Esophagus squamous epithelium (tissue), 5 donors: ENCODE data around the gene XRCC6. TPM values are rescaled to one million over a fixed set of nuclear protein-coding genes. Genes with fewer than 3 reads are reported as not detected.
"Not testable (repeated sequence)": the region's sequence is repeated elsewhere in the genome, so short reads cannot be mapped to it uniquely, and the experiment has no call there.

Experiments
- DNase-seq: peaks from one replicate; lab custom pipeline; 2025; lab: John Stamatoyannopoulos, UW
- H3K27ac ChIP-seq, 4 donors: fragments of 200-600 bp; sonication (generic); one replicate each; pipeline ENCODE4 v1.5.1; 2016 to 2019; ENCODE audit warnings: mild to moderate bottlenecking in 1 of 4
- H3K27me3 ChIP-seq, 4 donors: fragments of 200-600 bp; sonication (generic); 1 replicate in 3 of 4; 2 replicates in 1 of 4; pipeline versions ENCODE4 v1.5.1 to v1.6.0; 2017 to 2021; ENCODE audit warnings: antibody characterized with exemption in 1 of 4
- H3K36me3 ChIP-seq, 3 donors: fragments of 200-600 bp; sonication (generic); one replicate each; pipeline ENCODE4 v1.5.1; 2016 to 2019
- H3K4me1 ChIP-seq, 3 donors: fragments of 200-600 bp; sonication (generic); one replicate each; pipeline ENCODE4 v1.5.1; 2017 to 2019
- H3K4me3 ChIP-seq, 4 donors: fragments of 200-600 bp; sonication (generic); 1 replicate in 3 of 4; 2 replicates in 1 of 4; pipeline ENCODE4 v1.5.1; 2016 to 2019; ENCODE audit warnings: mild to moderate bottlenecking in 2 of 4, moderate library complexity in 1 of 4
- H3K9me3 ChIP-seq, 3 donors: fragments of 200-600 bp; sonication (generic); one replicate each; pipeline ENCODE4 v1.5.1; 2016 to 2019
- POLR2A ChIP-seq, 4 donors: fragments of 450-650 bp; IDR thresholded peaks; one replicate each; pipeline ENCODE4 v1.6.1; 2017; ENCODE audit warnings: antibody characterized with exemption in 4 of 4, mild to moderate bottlenecking in 4 of 4, moderate library complexity in 3 of 4
- WGBS, 2 donors: methylation state at CpG; one replicate each; pipeline ENCODE4 v1.1.5; 2018; 5-methylcytosine and 5-hydroxymethylcytosine counted together
- intact Hi-C: fragments of 100-400 bp; cut with DNase I; formaldehyde crosslinking; loops from one replicate; pipeline ENCODE4 v1.15.0; 2022
- total RNA-seq, 4 donors: library from RNA; depleted of rRNA; stranded (reverse); fragments of >200 nt; gene quantifications; one replicate each; pipeline ENCODE4 v1.1.0, GENCODE V29; 2016
- TF ChIP-seq, protein P1 (sequence below), 6 experiments: fragments of 450-650 bp in 4 of 6; fragments of 200-600 bp in 2 of 6; sonication (generic) in 2 of 6; IDR thresholded peaks; one replicate each; pipeline ENCODE4 v1.5.1; 2016 to 2019; ENCODE audit warnings: antibody characterized with exemption in 6 of 6, mild to moderate bottlenecking in 4 of 6, moderate library complexity in 4 of 6
- donor health status: DM: yes; HTN: yes; CAD: no.

XRCC6 gene
- total RNA-seq, 4 donors from 2014 or later, result 161 to 295 (median 222) TPM

DNA sequence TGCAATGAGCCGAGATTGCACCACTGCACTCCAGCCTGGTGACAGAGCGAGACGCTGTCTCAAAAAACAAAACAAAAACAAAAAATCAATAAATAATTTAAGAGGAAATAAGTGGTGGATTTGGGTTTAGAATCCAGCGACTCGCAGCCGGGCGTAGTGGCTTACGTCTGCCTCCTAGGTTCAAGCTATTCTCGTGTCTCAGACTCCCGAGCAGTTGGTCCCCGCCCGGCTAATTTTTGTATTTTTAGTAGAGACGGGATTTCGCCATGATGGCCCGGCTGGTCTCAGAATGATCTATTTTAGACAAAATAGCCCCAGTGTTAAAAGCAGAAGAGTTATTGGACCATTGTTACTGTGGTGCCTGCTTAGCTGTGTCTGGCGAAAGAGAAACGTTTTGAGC lies 37.8 kb downstream of the XRCC6 start:
- no peak overlapping the region for H3K27ac ChIP-seq
- no peak overlapping the region for H3K4me3 ChIP-seq
- no peaks in the 10 kb centered on the region for H3K27me3 ChIP-seq
- H3K9me3 ChIP-seq, result no peaks in the 10 kb centered on the region
- intact Hi-C loops, result no loop called here
- peaks cover 42 to 100% (median 92%) of the 10 kb centered on the region in 3 donors for H3K36me3 ChIP-seq
- TF ChIP-seq, protein P1, sequence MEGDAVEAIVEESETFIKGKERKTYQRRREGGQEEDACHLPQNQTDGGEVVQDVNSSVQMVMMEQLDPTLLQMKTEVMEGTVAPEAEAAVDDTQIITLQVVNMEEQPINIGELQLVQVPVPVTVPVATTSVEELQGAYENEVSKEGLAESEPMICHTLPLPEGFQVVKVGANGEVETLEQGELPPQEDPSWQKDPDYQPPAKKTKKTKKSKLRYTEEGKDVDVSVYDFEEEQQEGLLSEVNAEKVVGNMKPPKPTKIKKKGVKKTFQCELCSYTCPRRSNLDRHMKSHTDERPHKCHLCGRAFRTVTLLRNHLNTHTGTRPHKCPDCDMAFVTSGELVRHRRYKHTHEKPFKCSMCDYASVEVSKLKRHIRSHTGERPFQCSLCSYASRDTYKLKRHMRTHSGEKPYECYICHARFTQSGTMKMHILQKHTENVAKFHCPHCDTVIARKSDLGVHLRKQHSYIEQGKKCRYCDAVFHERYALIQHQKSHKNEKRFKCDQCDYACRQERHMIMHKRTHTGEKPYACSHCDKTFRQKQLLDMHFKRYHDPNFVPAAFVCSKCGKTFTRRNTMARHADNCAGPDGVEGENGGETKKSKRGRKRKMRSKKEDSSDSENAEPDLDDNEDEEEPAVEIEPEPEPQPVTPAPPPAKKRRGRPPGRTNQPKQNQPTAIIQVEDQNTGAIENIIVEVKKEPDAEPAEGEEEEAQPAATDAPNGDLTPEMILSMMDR (IDR thresholded peaks at IDR 0.05), result no peak
- no peak for TF ChIP-seq POLR2A (IDR thresholded peaks at IDR 0.05)
- DNase-seq, result no peak
- 88 to 93% methylated on average over 17 of the region's 17 CpGs for WGBS, 2 donors
- no peaks in the 10 kb centered on the region for H3K4me1 ChIP-seq

DNA sequence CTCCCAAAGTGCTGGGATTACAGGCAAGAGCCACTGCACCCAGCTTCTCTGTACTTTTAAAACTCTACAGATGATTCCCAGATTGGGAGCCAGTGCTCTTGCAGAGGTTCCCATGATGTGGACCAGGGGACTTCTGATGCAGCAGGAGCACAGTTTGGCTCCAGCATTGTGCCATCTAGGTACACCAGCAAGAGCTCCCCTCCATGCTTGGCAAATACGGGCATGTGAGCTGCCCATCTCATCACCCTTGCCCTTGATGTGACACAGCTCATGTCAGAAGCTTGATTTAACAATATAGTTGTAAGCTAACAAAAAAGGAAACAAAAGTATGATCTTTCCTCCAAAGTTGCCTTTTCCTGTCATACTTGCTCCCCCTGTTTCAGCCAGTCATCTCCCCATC lies 38.8 kb downstream of the XRCC6 start:
- no peaks in the 10 kb centered on the region for H3K27me3 ChIP-seq
- intact Hi-C loops, result no loop called here
- WGBS, 2 donors, result 83 to 100% methylated on average over 1 of the region's 1 CpG
- no peak for DNase-seq
- no peaks in the 10 kb centered on the region for H3K9me3 ChIP-seq
- no peak overlapping the region for H3K27ac ChIP-seq
- peaks cover 32 to 100% (median 92%) of the 10 kb centered on the region in 3 donors for H3K36me3 ChIP-seq
- no peak for TF ChIP-seq POLR2A (IDR thresholded peaks at IDR 0.05)
- TF ChIP-seq, protein P1 (IDR thresholded peaks at IDR 0.05), result no peak
- no peaks in the 10 kb centered on the region for H3K4me1 ChIP-seq
- H3K4me3 ChIP-seq, result no peak overlapping the region

DNA sequence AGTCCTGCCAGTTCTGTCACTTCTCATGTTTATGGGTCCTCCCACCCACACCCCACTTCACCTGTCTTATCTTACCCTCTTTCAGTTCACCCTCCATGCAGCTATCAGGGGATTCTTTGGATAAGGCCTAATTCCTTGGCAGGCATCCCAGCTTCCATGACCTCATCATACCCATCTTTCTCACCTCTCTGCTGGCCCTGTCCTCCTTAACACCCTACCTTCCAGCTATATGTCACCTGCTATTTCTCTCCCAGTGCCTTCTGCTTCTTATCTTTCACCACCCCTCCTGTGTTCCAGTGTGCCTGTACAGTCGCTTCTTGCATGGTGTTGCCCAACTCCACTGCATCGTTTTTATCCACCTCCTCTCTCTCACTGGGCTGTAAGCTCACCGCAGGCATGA lies 39.3 kb downstream of the XRCC6 start:
- DNase-seq, result no peak
- WGBS, 2 donors, result 85 to 89% methylated on average over 3 of the region's 3 CpGs
- Histone ChIP-seq H3K4me3 (no peak overlapping the region), H3K36me3 (peaks cover 32 to 100% (median 88%) of the 10 kb centered on the region in 3 donors), H3K27ac (no peak overlapping the region), H3K4me1 (no peaks in the 10 kb centered on the region), H3K27me3 (no peaks in the 10 kb centered on the region), H3K9me3 (no peaks in the 10 kb centered on the region)
- intact Hi-C loops, result no loop called here
- no peak for TF ChIP-seq POLR2A (IDR thresholded peaks at IDR 0.05)
- TF ChIP-seq, protein P1 (IDR thresholded peaks at IDR 0.05), result no peak

DNA sequence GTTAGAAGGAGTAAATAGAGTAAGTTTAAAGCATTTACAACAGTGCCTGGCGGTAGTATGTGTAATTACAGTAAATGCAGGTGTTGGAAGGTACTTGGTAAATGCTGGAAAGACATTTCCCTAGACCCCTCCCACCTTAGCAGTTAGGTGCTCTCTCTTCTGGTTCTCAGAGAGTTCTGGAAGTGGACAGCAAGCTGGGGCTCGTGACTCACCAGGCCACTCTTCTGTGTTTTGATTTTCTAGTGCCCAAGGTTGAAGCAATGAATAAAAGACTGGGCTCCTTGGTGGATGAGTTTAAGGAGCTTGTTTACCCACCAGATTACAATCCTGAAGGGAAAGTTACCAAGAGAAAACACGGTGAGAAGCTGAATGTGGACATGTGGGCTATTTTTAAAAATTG lies 40.0 kb downstream of the XRCC6 start:
- intact Hi-C loops, result no loop called here
- Histone ChIP-seq H3K27ac (no peak overlapping the region), H3K4me3 (no peak overlapping the region), H3K36me3 (peaks cover 32 to 96% (median 82%) of the 10 kb centered on the region in 3 donors), H3K27me3 (no peaks in the 10 kb centered on the region), H3K9me3 (no peaks in the 10 kb centered on the region), H3K4me1 (no peaks in the 10 kb centered on the region)
- 82 to 94% methylated on average over 3 of the region's 3 CpGs for WGBS, 2 donors
- TF ChIP-seq, protein P1 (IDR thresholded peaks at IDR 0.05), result no peak
- no peak for TF ChIP-seq POLR2A (IDR thresholded peaks at IDR 0.05)
- no peak for DNase-seq

DNA sequence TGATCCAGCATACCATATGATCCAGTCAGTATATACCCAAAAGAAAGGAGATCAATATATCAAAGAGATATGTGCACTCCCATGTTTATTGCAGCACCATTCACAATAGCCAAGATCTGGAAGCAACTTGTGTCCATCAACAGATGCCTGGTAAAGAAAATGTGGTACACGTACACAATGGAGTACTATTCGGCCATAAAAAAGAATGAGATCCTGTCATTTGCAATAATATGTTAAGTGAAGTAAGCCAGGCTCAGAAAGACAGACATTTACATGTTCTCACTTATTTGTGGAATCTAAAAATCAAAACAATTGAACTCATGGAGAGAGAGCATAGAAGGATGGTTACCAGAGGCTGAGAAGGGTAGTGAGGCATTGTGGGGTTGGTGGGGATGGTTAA lies 40.6 kb downstream of the XRCC6 start:
- H3K27ac ChIP-seq, result no peak overlapping the region
- WGBS, 2 donors, result 92 to 96% methylated on average over 2 of the region's 2 CpGs
- H3K4me3 ChIP-seq, result no peak overlapping the region
- TF ChIP-seq POLR2A (IDR thresholded peaks at IDR 0.05), result no peak
- TF ChIP-seq, protein P1 (IDR thresholded peaks at IDR 0.05), result no peak
- H3K4me1 ChIP-seq, result peaks cover 0 to 6% (median 4%) of the 10 kb centered on the region in 3 donors
- intact Hi-C loops, result no loop called here
- no peak for DNase-seq
- no peaks in the 10 kb centered on the region for H3K9me3 ChIP-seq
- no peaks in the 10 kb centered on the region for H3K27me3 ChIP-seq
- H3K36me3 ChIP-seq, result peaks cover 32 to 90% (median 76%) of the 10 kb centered on the region in 3 donors

DNA sequence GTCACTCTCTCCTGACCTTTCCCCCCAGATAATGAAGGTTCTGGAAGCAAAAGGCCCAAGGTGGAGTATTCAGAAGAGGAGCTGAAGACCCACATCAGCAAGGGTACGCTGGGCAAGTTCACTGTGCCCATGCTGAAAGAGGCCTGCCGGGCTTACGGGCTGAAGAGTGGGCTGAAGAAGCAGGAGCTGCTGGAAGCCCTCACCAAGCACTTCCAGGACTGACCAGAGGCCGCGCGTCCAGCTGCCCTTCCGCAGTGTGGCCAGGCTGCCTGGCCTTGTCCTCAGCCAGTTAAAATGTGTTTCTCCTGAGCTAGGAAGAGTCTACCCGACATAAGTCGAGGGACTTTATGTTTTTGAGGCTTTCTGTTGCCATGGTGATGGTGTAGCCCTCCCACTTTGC lies 42.5 kb downstream of the XRCC6 start:
- peaks cover 22 to 71% (median 59%) of the 10 kb centered on the region in 3 donors for H3K36me3 ChIP-seq
- H3K27ac ChIP-seq, DNase-seq, H3K4me3 ChIP-seq, intact Hi-C loops, H3K9me3 ChIP-seq, H3K27me3 ChIP-seq: not testable (repeated sequence)
- 82 to 87% methylated on average over 6 to 8 of the region's 9 CpGs for WGBS, 2 donors
- peaks cover 0 to 22% (median 11%) of the 10 kb centered on the region in 3 donors for H3K4me1 ChIP-seq
